Measurements from ENCODE around the gene NOS3.

DNA sequence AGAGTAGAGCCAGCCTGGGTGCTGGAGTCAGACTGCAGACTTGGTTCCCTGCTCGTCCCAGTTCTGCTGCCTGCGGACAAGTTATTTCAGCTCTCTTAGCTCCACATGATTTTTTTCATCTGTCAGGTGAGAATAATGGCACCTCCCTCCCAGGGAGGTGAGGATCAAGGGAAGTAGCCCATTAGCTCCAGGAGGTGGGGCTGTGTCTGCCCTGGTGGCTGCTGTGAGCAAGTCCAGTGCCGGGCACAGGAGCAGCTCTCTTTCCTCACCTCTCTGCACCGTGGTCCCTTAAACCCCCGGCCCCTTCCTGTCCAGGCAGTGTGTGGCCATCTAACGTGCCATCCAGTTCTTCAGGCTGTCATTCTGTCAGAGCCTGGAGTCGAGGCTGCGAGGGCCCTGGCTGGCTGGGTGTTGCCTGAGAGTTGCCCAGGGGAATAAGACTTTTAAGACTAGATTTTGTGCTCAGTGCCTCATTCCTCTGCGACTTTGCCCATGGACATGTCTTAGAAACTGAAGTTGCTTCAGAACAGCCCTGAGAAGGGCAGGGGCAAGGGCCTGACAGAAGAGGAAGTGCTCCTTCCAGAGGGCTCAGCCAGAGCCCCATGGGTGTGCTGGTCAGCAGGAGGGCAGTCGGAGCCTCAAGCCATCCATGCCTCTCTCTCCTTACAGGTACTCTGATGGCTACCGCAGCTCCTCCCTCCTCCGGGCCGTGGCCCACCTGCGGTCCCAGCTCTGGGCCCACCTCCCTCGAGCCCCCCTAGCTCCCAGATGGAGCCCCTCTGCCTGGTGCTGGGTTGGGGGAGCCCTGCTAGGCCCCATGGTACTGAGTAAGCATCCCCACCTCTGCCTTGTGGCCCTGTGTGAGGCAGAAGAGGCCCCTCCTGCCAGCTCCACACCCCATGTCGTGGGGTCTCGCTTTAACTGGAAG is 42.4 kb downstream of the NOS3 start:
- TF ChIP-seq, protein P1, sequence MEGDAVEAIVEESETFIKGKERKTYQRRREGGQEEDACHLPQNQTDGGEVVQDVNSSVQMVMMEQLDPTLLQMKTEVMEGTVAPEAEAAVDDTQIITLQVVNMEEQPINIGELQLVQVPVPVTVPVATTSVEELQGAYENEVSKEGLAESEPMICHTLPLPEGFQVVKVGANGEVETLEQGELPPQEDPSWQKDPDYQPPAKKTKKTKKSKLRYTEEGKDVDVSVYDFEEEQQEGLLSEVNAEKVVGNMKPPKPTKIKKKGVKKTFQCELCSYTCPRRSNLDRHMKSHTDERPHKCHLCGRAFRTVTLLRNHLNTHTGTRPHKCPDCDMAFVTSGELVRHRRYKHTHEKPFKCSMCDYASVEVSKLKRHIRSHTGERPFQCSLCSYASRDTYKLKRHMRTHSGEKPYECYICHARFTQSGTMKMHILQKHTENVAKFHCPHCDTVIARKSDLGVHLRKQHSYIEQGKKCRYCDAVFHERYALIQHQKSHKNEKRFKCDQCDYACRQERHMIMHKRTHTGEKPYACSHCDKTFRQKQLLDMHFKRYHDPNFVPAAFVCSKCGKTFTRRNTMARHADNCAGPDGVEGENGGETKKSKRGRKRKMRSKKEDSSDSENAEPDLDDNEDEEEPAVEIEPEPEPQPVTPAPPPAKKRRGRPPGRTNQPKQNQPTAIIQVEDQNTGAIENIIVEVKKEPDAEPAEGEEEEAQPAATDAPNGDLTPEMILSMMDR (IDR thresholded peaks at IDR 0.05 in 8 of 11, conservative IDR thresholded peaks at IDR 0.05 in 3 of 11), result no peak
- TF ChIP-seq POLR2AphosphoS5 (IDR thresholded peaks at IDR 0.05) (no peak), POLR2A (IDR thresholded peaks at IDR 0.05) (no peak)

Measured in spleen (tissue), 7 donors.